ENCODE results near the gene ZDHHC4. TPM values are rescaled to one million over a fixed set of nuclear protein-coding genes. Genes with fewer than 3 reads are reported as not detected.

ZDHHC4 gene
- total RNA-seq, 1 donor from 2014 or later, result 92.1 TPM

DNA sequence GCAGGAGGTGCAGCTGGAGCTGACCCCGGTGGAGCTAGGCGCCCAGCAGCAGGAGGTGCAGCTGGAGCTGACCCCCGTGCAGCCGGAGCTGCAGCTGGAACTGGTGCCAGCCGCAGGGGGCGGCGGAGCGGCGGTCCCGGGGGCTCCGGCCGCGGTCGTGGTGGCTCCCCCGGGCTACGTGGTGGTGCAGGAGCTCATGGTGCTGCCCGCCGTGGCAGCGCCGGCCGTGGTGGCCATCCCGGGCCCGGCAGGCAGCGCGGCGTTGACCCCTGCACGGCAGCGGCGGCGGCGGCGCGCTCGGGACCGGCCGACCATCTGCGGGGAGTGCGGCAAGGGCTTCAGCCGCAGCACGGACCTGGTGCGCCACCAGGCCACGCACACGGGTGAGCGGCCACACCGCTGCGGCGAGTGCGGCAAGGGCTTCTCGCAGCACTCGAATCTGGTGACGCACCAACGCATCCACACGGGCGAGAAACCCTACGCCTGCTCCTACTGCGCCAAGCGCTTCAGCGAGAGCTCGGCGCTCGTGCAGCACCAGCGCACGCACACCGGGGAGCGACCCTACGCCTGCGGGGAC, 45.0 kb downstream of the ZDHHC4 start:
- no peak for FAIRE-seq
- no peak overlapping the region for H3K4me3 ChIP-seq (ENCODE audit: low read depth, low read length)
- no peak for DNase-seq (ENCODE audit: low read depth)
- no peaks in the 10 kb centered on the region for H3K36me3 ChIP-seq (ENCODE audit: control insufficient read depth, insufficient read depth, low read length)
- no peaks in the 10 kb centered on the region for H3K27me3 ChIP-seq (ENCODE audit: control insufficient read depth, insufficient read depth, low read length)
- TF ChIP-seq, protein P1, sequence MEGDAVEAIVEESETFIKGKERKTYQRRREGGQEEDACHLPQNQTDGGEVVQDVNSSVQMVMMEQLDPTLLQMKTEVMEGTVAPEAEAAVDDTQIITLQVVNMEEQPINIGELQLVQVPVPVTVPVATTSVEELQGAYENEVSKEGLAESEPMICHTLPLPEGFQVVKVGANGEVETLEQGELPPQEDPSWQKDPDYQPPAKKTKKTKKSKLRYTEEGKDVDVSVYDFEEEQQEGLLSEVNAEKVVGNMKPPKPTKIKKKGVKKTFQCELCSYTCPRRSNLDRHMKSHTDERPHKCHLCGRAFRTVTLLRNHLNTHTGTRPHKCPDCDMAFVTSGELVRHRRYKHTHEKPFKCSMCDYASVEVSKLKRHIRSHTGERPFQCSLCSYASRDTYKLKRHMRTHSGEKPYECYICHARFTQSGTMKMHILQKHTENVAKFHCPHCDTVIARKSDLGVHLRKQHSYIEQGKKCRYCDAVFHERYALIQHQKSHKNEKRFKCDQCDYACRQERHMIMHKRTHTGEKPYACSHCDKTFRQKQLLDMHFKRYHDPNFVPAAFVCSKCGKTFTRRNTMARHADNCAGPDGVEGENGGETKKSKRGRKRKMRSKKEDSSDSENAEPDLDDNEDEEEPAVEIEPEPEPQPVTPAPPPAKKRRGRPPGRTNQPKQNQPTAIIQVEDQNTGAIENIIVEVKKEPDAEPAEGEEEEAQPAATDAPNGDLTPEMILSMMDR (IDR thresholded peaks at IDR 0.05; ENCODE audit: insufficient read depth, low read length, severe bottlenecking), result no peak

DNA sequence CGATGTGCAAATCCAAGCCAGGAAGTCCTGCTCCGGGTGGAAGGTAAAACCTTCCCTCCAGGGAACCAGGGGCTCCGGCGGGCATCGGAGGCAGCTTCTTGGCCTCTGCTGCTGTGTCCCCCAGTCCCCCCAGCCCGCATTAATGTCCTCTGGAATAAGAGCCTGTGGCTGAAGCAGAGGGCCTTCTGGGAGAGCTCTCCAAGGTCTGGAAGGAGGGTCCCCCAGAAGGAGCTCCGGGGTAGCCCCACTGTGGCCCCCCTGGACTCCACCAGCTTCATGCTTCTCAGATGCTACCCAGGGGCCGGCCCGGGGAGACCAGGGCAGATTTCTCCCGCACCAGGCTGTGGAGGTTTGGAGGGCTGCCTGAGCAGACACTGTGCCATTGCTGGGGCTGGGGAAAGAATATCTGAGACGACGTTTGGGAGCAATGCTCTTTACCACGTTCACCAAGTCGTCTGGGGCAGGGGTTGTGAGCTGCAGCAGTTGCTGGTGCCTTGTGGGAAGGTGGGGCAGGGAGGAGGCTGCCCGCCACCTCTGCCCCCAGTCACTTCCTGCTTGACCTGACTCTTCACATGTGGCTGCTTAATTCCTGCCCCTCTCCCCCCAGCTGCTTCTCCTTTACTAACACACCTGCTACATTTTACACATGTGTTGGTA, 46.5 kb downstream of the ZDHHC4 start:
- no peaks in the 10 kb centered on the region for H3K27me3 ChIP-seq (ENCODE audit: control insufficient read depth, insufficient read depth, low read length)
- no peak for FAIRE-seq
- no peak for DNase-seq (ENCODE audit: low read depth)
- no peak overlapping the region for H3K4me3 ChIP-seq (ENCODE audit: low read depth, low read length)
- TF ChIP-seq, protein P1 (IDR thresholded peaks at IDR 0.05; ENCODE audit: insufficient read depth, low read length, severe bottlenecking), result no peak
- H3K36me3 ChIP-seq (ENCODE audit: control insufficient read depth, insufficient read depth, low read length), result no peaks in the 10 kb centered on the region

DNA sequence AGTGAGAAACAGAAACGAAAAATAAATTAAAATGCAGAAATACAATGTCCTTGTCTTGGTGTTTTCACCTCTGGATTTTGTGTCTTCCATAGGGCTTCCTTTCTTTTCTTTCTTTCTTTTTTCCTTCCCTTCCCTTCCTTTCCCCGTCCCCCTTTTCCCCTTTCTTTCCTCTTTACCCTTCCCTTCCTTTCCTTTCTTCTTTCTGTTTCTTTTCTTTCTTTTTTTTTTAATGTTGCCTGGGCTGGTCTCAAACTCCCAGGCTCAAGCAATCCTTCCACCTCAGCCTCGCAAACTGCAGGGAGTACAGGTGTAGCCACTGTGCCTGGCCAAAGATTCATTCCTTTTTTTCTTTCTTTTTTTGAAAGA, 47.0 kb downstream of the ZDHHC4 start:
- no peaks in the 10 kb centered on the region for H3K27me3 ChIP-seq (ENCODE audit: control insufficient read depth, insufficient read depth, low read length)
- H3K36me3 ChIP-seq (ENCODE audit: control insufficient read depth, insufficient read depth, low read length), result no peaks in the 10 kb centered on the region
- H3K4me3 ChIP-seq (ENCODE audit: low read depth, low read length), result no peak overlapping the region
- FAIRE-seq, result no peak
- DNase-seq (ENCODE audit: low read depth), result no peak
- TF ChIP-seq, protein P1 (IDR thresholded peaks at IDR 0.05; ENCODE audit: insufficient read depth, low read length, severe bottlenecking), result no peak

DNA sequence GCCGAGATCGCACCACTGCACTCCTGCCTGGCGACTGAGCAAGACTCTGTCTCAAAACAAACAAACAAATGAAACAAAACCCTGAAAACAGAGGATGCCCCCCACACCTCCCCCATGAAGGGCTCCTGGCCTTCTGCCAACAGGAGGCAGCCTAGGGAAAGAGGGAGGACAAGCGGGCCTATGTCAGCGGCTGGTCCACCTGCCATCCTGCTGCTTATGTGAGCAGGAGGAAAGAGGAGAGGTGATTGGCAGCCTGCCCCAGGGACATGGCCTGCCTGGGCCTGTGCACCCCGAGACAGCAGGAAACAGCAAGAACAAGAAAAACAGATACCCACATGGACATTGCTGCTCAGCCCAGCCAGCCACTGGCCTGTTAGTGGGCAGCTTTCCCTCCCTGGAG, 50.8 kb downstream of the ZDHHC4 start:
- peak; percentile 69 for DNase-seq (ENCODE audit: low read depth)
- Histone ChIP-seq H3K4me3 (ENCODE audit: low read depth, low read length) (no peak overlapping the region), H3K36me3 (ENCODE audit: control insufficient read depth, insufficient read depth, low read length) (no peaks in the 10 kb centered on the region), H3K27me3 (ENCODE audit: control insufficient read depth, insufficient read depth, low read length) (no peaks in the 10 kb centered on the region)
- FAIRE-seq, result no peak
- TF ChIP-seq, protein P1 (IDR thresholded peaks at IDR 0.05; ENCODE audit: insufficient read depth, low read length, severe bottlenecking), result no peak

- TF ChIP-seq, protein P1 (IDR thresholded peaks at IDR 0.05; ENCODE audit: insufficient read depth, low read length, severe bottlenecking), result no peak
- FAIRE-seq (no peak), DNase-seq (ENCODE audit: low read depth) (no peak)
- Histone ChIP-seq H3K27me3 (ENCODE audit: control insufficient read depth, insufficient read depth, low read length) (no peaks in the 10 kb centered on the region), H3K36me3 (ENCODE audit: control insufficient read depth, insufficient read depth, low read length) (no peaks in the 10 kb centered on the region), H3K4me3 (ENCODE audit: low read depth, low read length) (no peak overlapping the region)
These were observed 53.0 kb downstream of the ZDHHC4 start for GRCh38 chr7:6630007-6630849.
